ENCODE results near the gene PSAP.

Gene PSAP

GRCh38 chr10:71782221-71782916, 68.7 kb downstream of the PSAP start:
- no peak overlapping the region for H2AFZ ChIP-seq (ENCODE audit: low read length)
- no peaks in the 10 kb centered on the region for H3K36me3 ChIP-seq (ENCODE audit: insufficient read depth, low read length)
- peaks cover 8% of the 10 kb centered on the region for H3K4me1 ChIP-seq (ENCODE audit: insufficient read depth, low read length, poor library complexity, severe bottlenecking)
- no peak overlapping the region for H3K9ac ChIP-seq (ENCODE audit: low read depth, low read length, poor library complexity, severe bottlenecking)
- no peaks in the 10 kb centered on the region for H3K27me3 ChIP-seq (ENCODE audit: insufficient read depth, low read length, poor library complexity, severe bottlenecking)
- no peaks in the 10 kb centered on the region for H3K9me2 ChIP-seq (replicated peaks; ENCODE audit: low read depth, low read length)
- H3F3A ChIP-seq (ENCODE audit: low read depth) = no peaks in the 10 kb centered on the region
- no peaks in the 10 kb centered on the region for H3K79me2 ChIP-seq (ENCODE audit: insufficient read depth, low read length)
- no peak overlapping the region for H3K4me2 ChIP-seq (ENCODE audit: low read depth, low read length, poor library complexity, severe bottlenecking)
- no peaks in the 10 kb centered on the region for H3K9me3 ChIP-seq (ENCODE audit: insufficient read depth, low read depth, low read length)
- no peaks in the 10 kb centered on the region for H4K20me1 ChIP-seq (ENCODE audit: insufficient read depth, low read length, poor library complexity, severe bottlenecking)
- no peak overlapping the region for H3K4me3 ChIP-seq (ENCODE audit: low read length, poor library complexity, severe bottlenecking)
- TF ChIP-seq, protein P1, sequence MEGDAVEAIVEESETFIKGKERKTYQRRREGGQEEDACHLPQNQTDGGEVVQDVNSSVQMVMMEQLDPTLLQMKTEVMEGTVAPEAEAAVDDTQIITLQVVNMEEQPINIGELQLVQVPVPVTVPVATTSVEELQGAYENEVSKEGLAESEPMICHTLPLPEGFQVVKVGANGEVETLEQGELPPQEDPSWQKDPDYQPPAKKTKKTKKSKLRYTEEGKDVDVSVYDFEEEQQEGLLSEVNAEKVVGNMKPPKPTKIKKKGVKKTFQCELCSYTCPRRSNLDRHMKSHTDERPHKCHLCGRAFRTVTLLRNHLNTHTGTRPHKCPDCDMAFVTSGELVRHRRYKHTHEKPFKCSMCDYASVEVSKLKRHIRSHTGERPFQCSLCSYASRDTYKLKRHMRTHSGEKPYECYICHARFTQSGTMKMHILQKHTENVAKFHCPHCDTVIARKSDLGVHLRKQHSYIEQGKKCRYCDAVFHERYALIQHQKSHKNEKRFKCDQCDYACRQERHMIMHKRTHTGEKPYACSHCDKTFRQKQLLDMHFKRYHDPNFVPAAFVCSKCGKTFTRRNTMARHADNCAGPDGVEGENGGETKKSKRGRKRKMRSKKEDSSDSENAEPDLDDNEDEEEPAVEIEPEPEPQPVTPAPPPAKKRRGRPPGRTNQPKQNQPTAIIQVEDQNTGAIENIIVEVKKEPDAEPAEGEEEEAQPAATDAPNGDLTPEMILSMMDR (conservative IDR thresholded peaks at IDR 0.05; ENCODE audit: low read length) = no peak
- TF ChIP-seq EZH2phosphoT487 (IDR thresholded peaks at IDR 0.05; ENCODE audit: borderline replicate concordance) = no peak

GRCh38 chr10:71780719-71781118, 70.3 kb downstream of the PSAP start:
- H3K9me3 ChIP-seq (ENCODE audit: insufficient read depth, low read depth, low read length) = no peaks in the 10 kb centered on the region
- H3K4me2 ChIP-seq (ENCODE audit: low read depth, low read length, poor library complexity, severe bottlenecking) = no peak overlapping the region
- H3K79me2 ChIP-seq (ENCODE audit: insufficient read depth, low read length) = no peaks in the 10 kb centered on the region
- H3K4me1 ChIP-seq (ENCODE audit: insufficient read depth, low read length, poor library complexity, severe bottlenecking) = peaks cover 23% of the 10 kb centered on the region
- H3K4me3 ChIP-seq (ENCODE audit: low read length, poor library complexity, severe bottlenecking) = no peak overlapping the region
- TF ChIP-seq EZH2phosphoT487 (IDR thresholded peaks at IDR 0.05; ENCODE audit: borderline replicate concordance) = no peak
- TF ChIP-seq, protein P1 (conservative IDR thresholded peaks at IDR 0.05; ENCODE audit: low read length) = peak; percentile 33; the same call in 1 of the 2 replicates
- no peaks in the 10 kb centered on the region for H3K9me2 ChIP-seq (replicated peaks; ENCODE audit: low read depth, low read length)
- no peaks in the 10 kb centered on the region for H3K36me3 ChIP-seq (ENCODE audit: insufficient read depth, low read length)
- no peaks in the 10 kb centered on the region for H3K27me3 ChIP-seq (ENCODE audit: insufficient read depth, low read length, poor library complexity, severe bottlenecking)
- H4K20me1 ChIP-seq (ENCODE audit: insufficient read depth, low read length, poor library complexity, severe bottlenecking) = no peaks in the 10 kb centered on the region
- no peak overlapping the region for H3K9ac ChIP-seq (ENCODE audit: low read depth, low read length, poor library complexity, severe bottlenecking)
- H3F3A ChIP-seq (ENCODE audit: low read depth) = peaks cover 7% of the 10 kb centered on the region; the same call in 1 of the 2 replicates
- H2AFZ ChIP-seq (ENCODE audit: low read length) = no peak overlapping the region

GRCh38 chr10:71780156-71780555, 70.9 kb downstream of the PSAP start:
- H3K4me1 ChIP-seq (ENCODE audit: insufficient read depth, low read length, poor library complexity, severe bottlenecking) = peaks cover 29% of the 10 kb centered on the region
- H3K27me3 ChIP-seq (ENCODE audit: insufficient read depth, low read length, poor library complexity, severe bottlenecking) = no peaks in the 10 kb centered on the region

More at GRCh38 chr10:71780156-71780555, 70.9 kb downstream of the PSAP start:
- Histone ChIP-seq H3K4me3 (ENCODE audit: low read length, poor library complexity, severe bottlenecking) (no peak overlapping the region), H3K9ac (ENCODE audit: low read depth, low read length, poor library complexity, severe bottlenecking) (no peak overlapping the region), H3K9me2 (replicated peaks; ENCODE audit: low read depth, low read length) (no peaks in the 10 kb centered on the region), H3F3A (ENCODE audit: low read depth) (peaks cover 10% of the 10 kb centered on the region; the same call in 1 of the 2 replicates), H3K9me3 (ENCODE audit: insufficient read depth, low read depth, low read length) (no peaks in the 10 kb centered on the region), H2AFZ (ENCODE audit: low read length) (no peak overlapping the region), H3K36me3 (ENCODE audit: insufficient read depth, low read length) (no peaks in the 10 kb centered on the region), H3K4me2 (ENCODE audit: low read depth, low read length, poor library complexity, severe bottlenecking) (no peak overlapping the region), H4K20me1 (ENCODE audit: insufficient read depth, low read length, poor library complexity, severe bottlenecking) (no peaks in the 10 kb centered on the region), H3K79me2 (ENCODE audit: insufficient read depth, low read length) (no peaks in the 10 kb centered on the region)
- TF ChIP-seq, protein P1 (conservative IDR thresholded peaks at IDR 0.05; ENCODE audit: low read length) = no peak
- no peak for TF ChIP-seq EZH2phosphoT487 (IDR thresholded peaks at IDR 0.05; ENCODE audit: borderline replicate concordance)
